Measurements from ENCODE around the gene ANKHD1.
"Not testable (repeated sequence)": the region's sequence is repeated elsewhere in the genome, so short reads cannot be mapped to it uniquely, and the experiment has no call there.

Gene ANKHD1

DNA sequence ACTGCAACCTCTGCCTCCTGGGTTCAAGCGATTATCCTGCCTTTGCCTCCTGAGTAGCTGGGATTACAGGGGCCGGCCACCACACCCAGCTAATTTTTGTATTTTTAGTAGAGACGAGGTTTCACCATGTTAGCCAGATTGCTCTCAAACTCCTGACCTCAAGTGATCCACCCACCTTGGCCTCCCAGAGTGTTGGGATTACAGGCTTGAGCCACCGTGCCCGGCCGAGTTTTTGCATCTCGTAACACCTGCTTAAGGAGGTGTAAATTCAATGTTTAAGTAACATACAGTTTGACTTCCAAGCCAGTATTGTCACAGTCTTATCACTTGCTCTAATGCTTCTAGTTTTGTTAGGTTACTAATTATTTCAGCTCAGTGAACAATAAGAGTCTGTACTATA, 19.7 kb downstream of the ANKHD1 start:
- not testable (repeated sequence) for FAIRE-seq

DNA sequence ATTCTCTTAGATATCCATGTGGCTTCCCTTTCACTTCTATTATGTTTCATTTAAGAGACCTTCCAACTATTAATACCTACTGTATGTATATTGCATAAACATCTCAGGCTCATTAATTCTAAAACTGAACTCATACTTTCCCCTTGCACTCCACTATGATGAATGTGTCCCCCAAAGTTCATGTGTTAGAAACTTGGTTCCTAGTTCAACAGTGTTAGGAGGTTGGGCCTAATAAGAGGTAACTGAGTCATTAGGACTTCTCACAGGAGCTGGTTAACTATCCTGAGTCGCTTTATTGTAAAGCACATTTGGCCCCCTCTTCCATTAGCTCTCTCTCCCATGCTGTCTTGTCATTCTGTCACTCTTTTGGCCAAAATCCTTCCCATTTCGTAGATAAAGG, 22.0 kb downstream of the ANKHD1 start:
- FAIRE-seq = no peak

DNA sequence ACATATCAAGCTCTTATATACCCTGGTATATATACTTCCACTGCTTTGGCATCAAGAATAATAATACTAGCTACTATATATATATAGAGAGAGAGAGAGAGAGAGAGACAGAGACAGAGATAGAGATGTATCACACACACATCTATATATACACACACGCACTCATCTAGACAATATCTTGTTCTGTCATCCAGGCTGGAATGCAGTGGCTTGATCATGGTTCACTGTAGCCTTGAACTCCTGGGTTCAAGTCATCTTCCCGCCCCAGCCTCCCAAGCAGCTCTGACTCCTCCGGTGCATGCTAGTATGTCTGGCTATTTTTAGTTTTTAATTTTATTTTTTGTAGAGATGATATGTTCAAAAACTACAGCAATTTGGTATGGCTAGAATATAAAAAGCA, 22.5 kb downstream of the ANKHD1 start:
- no peak for FAIRE-seq

DNA sequence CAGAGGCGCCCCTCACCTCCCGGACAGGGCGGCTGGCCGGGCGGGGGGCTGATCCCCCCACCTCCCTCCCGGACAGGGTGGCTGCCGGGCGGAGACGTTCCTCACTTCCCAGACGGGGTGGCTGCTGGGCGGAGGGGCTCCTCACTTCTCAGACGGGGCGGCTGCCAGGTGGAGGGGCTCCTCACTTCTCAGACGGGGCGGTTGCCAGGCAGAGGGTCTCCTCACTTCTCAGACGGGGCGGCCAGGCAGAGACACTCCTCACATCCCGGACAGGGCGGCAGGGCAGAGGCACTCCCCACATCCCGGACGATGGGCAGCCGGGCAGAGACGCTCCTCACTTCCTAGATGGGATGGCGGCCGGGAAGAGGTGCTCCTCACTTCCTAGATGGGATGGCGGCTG, 26.1 kb downstream of the ANKHD1 start:
- not testable (repeated sequence) for FAIRE-seq

DNA sequence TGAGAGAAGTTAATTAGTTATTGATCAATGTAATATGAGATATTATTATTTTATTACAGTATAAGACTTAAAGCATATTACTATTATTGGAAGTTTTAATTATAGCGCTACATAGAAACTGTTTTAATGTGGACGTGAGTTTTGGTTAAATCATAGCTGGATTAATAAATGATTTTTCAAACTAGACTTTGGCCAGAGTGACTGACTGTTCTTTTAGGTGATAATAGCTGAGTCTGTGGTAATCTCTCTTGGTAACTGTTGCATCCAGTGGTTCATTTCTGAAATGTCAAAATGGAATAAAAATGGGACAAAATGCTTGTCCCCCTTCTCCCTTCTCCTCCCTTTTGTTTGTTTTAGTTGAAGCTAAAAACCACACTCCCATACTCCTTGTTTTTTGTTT, 28.1 kb downstream of the ANKHD1 start:
- FAIRE-seq = no peak

DNA sequence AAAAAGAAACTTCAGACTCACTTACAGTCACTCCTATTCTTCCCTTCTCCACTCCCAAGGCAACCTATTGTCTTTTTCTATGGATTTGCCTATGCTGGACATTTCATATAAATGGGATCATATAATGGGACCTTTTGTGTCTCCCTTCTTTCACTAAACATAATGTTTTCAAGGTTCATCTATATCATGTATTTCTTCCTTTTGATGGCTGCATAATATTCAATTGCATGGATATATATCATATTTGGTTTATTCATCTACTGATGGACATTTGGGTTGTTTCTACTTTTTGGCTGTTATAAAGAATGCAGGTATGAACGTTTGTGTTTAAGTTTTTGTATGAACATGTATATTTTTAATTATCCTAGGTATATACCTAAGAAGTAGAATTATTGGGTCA, 30.6 kb downstream of the ANKHD1 start:
- FAIRE-seq = no peak

DNA sequence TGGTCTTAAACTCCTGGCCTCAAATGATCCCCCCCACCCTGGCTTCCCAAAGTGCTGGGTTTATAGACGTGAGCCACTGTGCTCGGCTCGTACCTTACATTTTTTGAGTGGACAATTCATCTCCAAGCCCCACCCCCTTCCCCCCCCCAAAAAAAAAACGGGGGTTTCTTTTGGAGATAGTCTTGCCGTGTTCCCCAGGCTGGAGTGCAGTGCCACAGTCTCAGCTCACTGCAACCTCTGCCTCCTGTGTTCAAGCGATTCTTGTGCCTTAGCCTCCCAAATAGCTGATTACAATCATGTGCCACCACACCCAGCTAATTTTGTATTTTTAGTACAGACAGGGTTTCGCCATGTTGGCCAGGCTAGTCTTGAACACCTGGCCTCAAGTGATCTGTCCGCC, 31.3 kb downstream of the ANKHD1 start:
- FAIRE-seq = no peak

DNA sequence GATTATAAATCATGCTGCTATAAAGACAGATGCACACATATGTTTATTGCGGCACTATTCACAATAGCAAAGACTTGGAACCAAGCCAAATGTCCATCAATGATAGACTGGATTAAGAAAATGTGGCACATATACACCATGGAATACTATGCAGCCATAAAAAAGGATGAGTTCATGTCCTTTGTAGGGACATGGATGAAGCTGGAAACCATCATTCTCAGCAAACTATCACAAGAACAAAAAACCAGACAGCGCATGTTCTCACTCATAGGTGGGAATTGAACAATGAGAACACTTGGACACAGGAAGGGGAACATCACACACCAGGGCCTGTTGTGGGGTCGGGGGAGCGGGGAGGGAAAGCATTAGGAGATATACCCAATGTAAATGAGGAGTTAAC, 55.7 kb downstream of the ANKHD1 start:
- not testable (repeated sequence) for FAIRE-seq

DNA sequence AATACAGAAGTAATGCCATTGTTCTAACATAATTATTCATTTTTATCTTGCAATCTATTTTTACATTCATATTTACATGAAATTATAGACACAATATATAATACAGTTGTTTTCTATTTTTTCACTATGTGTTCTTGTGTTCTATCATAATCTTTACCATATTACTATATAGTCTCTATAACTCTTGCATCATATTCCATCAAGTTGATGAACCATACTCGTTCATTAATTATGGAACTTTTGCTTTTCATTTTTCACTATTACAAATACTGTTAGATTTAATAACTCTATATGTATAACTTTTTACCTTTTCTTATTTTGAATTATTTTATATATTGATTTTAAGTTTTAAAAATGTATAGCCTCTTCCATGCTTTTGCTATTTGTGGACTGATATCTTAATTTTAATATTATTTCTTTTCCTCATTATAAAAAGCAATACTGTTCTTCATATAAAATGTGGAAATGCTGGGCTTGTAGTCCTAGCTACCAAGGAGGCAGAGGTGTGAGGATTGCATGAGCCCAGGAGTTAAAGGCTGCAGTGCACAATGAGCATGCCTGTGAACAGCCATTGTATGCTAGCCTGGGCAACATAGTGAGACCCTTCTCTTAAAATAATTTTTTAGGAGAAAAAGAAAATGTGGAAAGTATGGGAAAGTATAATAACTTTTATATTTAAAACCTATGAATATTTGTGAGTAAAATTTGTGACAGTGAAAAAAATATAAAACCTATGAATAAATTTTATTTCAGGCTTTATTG, 65.5 kb downstream of the ANKHD1 start:
- FAIRE-seq = peak; percentile 74

DNA sequence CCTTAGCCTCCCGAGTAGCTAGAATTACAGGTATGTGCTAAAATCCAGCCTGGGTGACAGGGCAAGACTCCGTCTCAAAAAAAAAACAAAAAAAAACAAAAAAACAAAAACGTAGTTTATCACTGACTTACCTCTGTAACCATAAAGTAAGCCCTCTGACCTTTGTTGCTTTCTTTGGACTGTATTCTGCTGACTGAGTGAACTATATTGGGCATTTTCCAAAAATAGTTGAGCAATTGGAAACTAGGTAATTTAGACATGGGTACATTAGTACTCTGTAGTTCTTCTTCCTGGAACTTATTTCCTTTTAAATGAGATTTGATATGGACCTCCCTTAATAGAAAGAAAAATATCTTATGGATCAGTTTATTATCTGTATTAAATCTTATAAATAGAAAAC, 66.6 kb downstream of the ANKHD1 start:
- no peak for FAIRE-seq

DNA sequence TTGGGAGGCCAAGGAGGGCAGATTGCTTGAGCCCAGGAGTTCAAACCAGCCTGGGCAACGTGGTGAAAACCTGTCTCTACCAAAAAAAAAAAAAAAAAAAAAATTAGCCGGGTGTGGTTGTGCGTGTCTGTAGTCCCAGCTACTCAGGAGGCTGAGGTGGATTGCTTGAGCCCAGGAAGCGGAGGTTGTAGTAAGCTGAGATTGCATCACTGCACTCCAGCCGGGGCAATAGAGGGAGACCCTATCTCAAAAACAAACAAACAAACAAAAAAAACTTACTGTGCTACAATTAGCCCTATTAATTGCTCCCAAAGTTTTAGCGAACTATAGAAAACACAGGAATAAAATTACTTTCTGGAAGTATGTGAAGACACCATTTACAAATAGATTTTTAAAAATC, 67.6 kb downstream of the ANKHD1 start:
- FAIRE-seq = no peak

DNA sequence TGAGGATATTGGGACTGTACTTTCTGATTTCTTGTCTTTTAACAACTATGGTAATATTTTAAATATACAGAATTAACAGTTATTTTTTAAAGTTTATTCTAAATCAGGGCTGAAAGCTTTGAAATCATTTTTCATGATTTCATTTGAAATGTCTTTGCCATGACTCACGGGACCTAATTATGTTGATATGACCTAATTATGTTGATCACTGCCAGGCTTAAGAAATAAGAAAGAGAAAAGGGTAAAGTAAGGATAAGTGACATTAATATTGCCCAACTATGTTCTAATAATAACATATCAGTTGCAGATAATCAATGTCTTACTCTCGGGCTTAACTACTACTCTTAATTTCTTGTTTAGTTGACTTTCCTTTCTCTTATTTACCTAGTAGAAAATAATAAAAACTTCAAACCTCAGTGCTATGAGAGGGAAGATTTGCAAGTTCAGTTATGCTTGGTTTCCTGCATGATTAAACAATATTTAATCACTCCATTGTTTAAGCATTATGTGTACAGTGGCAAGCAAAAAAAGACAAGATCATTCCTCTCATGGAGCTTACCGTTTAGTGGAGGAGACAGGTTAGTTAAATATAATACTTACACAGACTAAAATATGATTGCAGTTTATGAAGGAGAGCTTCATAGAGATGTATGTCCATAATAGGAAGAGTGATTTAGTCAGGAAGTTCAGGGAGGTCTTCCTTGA, 78.8 kb downstream of the ANKHD1 start:
- FAIRE-seq = no peak

DNA sequence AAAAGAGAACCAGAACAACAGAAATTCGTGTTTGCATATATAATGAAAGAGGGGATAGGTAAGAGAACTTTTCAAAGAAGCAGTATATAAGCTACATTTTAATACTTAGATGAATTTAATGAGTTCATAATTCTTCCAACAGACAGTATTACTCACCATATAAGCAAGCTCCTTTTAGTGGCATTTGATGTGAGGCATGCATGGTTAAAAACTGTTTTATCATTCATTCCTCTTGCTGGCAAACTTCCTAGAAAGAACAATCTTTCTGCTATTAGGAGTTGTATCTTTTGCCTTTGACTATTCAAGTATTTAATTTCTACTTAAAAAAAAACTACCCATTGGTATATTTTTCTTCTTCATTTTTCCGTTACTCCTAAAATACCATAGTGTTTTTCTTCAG, 80.1 kb downstream of the ANKHD1 start:
- FAIRE-seq = peak; percentile 69

DNA sequence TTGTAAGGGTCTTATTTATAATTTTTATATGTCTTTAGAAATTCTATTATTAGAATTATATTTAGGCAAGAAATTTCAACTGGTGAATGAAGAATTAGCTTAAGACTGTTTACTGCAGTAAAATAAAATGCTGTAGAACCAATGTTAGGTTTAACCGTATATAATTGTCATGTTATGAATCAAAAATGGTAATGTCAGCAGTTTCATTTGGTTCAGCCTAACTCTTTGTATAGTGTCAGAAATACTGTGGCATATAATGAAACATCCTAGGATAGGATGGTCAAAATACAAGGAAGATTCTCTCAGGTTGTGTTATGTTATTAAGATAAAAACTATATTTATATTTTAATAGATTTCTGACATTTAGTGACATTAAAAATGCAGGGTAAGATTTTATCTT, 81.4 kb downstream of the ANKHD1 start:
- no peak for FAIRE-seq

DNA sequence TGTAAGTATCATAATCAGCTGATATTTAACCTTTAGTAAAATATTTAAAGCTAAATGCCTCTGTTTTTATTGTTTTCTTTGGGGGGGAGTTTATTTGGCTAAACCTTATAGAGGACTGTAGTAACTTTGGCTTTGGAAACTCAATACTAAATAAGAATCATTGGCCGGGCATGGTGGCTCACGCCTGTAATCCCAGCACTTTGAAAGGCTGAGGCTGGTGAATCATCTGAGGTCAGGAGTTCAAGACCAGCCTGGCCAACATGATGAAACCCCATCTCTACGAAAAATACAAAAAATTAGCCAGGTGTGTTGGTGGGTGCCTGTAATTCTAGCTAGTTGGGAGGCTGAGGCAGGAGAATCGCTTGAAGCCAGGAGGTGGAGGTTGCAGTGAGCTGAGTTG, 86.5 kb downstream of the ANKHD1 start:
- not testable (repeated sequence) for FAIRE-seq

DNA sequence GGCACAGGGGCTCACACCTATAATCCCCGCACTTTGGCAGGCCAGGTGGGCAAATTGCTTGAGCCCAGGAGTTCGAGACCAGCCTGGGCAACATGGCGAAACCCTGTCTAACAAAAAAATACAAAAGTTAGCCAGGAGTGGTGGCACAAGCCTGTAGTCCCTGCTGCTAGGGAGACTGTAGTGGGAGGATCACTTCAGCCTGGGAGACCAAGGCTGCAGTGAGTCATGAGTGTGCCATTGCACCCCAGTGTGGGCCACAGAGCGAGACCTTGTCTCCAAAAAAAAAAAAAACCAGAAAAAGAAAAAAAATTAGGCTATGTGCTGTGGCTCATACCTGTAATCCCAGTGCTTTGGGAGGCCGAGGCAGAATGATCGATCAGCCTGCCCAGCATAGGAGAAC, 87.3 kb downstream of the ANKHD1 start:
- no peak for FAIRE-seq

DNA sequence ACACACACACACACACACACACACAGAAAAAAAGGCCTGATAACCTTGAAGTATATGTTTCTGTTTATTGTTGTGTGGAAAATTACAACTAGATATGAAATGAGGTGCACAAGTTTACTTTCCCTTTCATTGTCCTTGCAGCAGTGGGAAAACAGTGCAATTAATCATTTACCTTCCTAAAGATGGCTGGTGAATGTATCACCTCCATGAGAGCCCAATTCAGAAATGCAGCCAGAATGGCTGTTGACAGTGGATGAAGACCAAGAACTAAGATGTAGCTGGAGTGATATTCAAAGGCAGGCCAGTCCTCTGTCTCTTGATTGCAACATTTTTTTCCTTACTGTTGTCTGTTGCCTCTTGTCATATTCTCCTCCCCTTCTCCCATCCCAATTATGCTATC, 96.3 kb downstream of the ANKHD1 start:
- no peak for FAIRE-seq

DNA sequence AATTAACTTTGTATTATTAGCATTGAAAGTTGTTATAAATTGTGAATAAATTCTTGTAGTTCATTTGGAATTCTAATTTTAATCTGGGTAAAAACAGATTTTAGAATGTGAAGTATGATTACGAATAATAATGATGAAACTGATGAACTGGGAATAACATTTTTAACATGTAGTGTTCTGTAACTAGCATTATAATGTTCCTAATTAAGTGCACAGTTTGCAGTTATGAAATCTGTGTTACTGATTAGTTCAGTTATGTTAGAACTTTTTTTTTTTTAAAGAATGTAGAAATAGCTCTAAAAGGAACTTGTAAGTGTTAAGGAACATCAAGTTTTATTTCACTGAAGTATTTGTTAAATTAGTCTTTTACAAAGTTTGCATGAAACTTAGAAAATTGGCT, 97.0 kb downstream of the ANKHD1 start:
- FAIRE-seq = no peak

DNA sequence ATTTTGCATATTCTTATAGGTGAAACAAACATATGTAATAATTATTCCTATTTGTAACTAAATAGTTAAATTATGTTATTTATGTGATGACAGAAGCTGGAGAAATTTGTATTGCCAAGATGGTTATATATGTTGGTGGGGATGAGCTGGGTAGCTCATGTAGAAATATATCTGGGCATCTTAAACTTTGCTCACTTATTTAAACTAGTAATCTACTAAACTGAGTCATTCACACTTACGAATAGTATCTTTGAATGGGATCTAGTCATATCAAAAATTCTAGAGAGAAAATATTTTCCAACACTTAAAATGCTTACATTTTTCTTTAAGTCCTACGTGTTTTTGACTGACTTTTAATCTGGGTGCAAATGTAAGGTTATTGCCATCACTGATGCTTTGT, 101.2 kb downstream of the ANKHD1 start:
- no peak for FAIRE-seq

DNA sequence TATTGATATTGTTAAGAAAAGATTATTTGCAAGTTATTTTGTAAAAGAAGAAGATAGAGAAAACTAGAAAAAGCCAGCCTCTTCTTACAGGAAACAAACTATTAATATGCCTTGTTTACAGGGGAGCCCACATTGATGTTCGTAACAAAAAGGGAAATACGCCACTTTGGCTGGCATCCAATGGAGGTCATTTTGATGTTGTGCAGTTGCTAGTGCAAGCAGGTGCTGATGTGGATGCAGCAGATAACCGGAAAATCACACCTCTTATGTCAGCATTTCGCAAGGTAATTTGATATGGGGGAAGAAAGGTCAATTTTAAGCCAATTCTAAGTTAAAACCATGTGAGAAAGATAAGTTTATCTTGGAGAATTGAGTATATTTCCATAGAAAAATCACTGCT, 108.3 kb downstream of the ANKHD1 start:
- no peak for FAIRE-seq

DNA sequence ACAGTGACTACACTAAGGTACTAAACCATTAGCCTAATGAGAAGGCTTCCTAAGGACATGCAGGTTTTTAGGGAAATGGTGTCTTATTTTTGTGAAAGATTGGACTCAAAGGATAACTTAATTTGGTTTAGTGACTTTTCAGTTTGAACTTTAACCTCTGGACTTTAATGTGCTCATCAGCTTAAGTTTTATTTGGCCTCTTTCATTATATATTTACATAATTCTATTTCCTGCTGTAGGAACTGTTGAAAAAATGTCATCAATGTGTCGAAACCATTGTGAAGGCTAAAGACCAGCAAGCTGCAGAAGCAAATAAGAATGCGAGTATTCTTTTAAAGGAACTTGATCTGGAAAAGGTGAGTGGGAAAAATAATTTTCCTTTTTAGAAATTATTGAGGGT, 111.5 kb downstream of the ANKHD1 start:
- no peak for FAIRE-seq

DNA sequence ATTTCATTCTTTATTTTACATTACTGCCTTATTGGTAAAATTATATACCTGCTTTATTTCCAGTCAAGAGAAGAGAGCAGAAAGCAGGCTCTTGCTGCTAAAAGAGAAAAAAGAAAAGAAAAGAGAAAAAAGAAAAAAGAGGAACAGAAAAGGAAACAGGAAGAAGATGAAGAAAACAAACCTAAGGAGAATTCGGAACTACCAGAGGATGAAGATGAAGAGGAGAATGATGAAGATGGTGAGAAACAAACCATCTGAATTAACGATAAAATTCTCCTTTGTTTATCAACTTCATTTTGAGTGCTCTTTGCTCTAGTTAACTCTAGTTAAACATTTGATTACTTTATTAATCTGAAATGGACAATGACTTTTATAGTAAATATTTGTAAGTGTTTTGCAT, 122.4 kb downstream of the ANKHD1 start:
- FAIRE-seq = no peak

DNA sequence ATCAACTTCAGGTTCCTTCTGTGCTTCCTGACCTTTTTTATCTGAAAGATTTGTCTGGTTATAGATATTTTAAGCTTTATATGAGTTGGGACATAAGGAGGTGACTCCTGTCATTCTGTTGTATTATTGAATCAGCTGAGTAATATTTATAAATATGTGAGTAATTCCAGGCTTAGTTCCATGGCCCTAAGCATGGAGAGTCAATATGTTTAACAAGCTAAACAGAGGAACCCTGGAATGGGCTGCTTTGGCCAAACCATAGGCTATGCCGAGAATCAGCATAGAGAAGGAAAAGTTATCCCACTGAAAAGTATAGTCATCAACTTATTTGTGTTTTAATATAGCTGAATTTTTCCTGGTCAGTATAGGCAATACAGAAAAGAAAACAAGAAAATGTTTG, 138.6 kb downstream of the ANKHD1 start:
- no peak for FAIRE-seq

DNA sequence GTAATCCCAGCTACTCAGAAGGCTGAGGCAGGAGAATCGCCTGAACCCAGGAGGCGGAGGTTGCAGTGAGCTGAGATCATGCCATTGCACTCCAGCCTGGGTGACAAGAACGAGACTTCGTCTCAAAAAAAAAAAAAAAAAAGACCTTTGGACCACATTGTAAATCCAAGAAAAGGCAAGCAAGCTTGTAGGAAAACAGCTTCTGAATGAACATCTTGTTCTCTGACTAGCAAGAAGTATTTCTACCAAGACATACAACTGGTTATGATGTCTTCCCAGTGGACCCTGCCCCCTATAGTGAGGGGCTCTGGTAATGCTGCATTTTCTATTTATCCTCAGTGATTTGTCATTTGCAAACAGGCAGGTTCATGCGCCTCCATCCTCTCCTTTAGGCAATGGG, 141.3 kb downstream of the ANKHD1 start:
- no peak for FAIRE-seq

DNA sequence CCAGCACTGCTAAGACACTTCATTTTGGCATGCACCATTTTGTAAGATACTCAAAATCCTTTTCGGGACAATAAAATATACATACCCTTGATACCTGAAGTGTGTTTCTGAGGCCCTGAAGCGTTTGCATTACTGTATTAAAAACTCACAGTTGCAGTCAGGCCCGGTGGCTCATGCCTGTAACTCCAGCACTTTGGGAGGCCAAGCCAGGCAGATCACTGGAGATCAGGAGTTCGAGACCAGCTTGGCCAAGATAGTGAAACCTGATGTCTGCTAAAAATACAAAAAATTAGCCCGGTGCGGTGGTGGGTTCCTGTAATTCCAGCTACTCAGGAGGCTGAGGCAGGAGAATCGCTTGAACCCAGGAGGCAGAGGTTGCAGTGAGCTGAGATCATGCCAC, 143.4 kb downstream of the ANKHD1 start:
- FAIRE-seq = no peak
